T-cell (primary cell): ENCODE data around the gene ZNF668. TPM values are rescaled to one million over a fixed set of nuclear protein-coding genes. Genes with fewer than 3 reads are reported as not detected.

ENCODE experiments used
- ATAC-seq, 4 experiments: fragments of 200-7000 bp in 3 of 4; fragments of 150-1000 bp in 1 of 4; cut with Tn5 transposase; replicated peaks in 1 of 4; 1 replicate in 3 of 4; 2 replicates in 1 of 4; pipeline ENCODE4 v1.10.0; 2021; ENCODE audit warnings: moderate library complexity in 3 of 4, mild to moderate bottlenecking in 2 of 4, moderate number of reproducible peaks in 1 of 4
- CTCF ChIA-PET, 2 donors: fragments of 300-600 bp; sonication (Branson Sonifier 250); formaldehyde crosslinking; loops; one replicate each; lab custom pipeline; 2022; ENCODE audit warnings: antibody characterized with exemption in 2 of 2; lab: Charles Lee
- POLR2A ChIA-PET, 2 donors: fragments of 300-600 bp; sonication (Branson Sonifier 250); formaldehyde crosslinking; loops; one replicate each; lab custom pipeline; 2022; ENCODE audit warnings: antibody characterized with exemption in 2 of 2; lab: Charles Lee
- DNase-seq, 35 experiments: peaks; one replicate each; pipeline versions ENCODE4 v3.0.0 to v3.0.0-alpha.2; 2013 to 2023
- H3K27ac ChIP-seq: one replicate; pipeline ENCODE4 v1.5.1; 2013; ENCODE audit warnings: low read length
- H3K27me3 ChIP-seq, 2 experiments: replicated peaks in 1 of 2; 1 replicate in 1 of 2; 2 replicates in 1 of 2; pipeline versions ENCODE4 v1.6.1 to v1.7.0; 2013; ENCODE audit warnings: low read length in 1 of 2, mixed read lengths in 1 of 2; ENCODE audit not compliant: control insufficient read depth in 2 of 2, insufficient read depth in 2 of 2; ENCODE audit errors: extremely low read depth in 1 of 2
- H3K36me3 ChIP-seq, 2 donors: 1 replicate in 1 of 2; 2 replicates in 1 of 2; pipeline versions ENCODE4 v1.6.1 to v1.7.0; 2013; ENCODE audit warnings: low read length in 1 of 2; ENCODE audit not compliant: control insufficient read depth in 2 of 2, insufficient read depth in 1 of 2; ENCODE audit errors: extremely low read depth in 1 of 2
- H3K4me1 ChIP-seq, 2 experiments: 1 replicate in 1 of 2; 2 replicates in 1 of 2; pipeline versions ENCODE4 v1.6.1 to v1.7.0; 2013; ENCODE audit warnings: low read length in 2 of 2, mixed read lengths in 1 of 2; ENCODE audit not compliant: insufficient read depth in 2 of 2, control insufficient read depth in 1 of 2; ENCODE audit errors: extremely low read depth in 1 of 2
- H3K4me3 ChIP-seq, 2 donors: 1 replicate in 1 of 2; 2 replicates in 1 of 2; pipeline versions ENCODE4 v1.5.1 to v1.7.0; 2013; ENCODE audit warnings: mild to moderate bottlenecking in 2 of 2, low read length in 1 of 2, moderate library complexity in 1 of 2; ENCODE audit not compliant: control insufficient read depth in 1 of 2; ENCODE audit errors: extremely low read depth in 1 of 2
- H3K9me3 ChIP-seq: 2 replicates; pipeline ENCODE4 v1.7.0; 2013
- H3K27ac Mint-ChIP-seq, 2 donors: one replicate each; pipeline ENCODE4 v1.8.0; 2020 to 2021; ENCODE audit warnings: mild to moderate bottlenecking in 2 of 2, mixed read lengths in 2 of 2
- H3K27me3 Mint-ChIP-seq, 2 donors: one replicate each; pipeline ENCODE4 v1.8.0; 2021 to 2022; ENCODE audit warnings: mixed read lengths in 2 of 2
- H3K36me3 Mint-ChIP-seq: one replicate; pipeline ENCODE4 v1.8.0; 2021; ENCODE audit warnings: mixed read lengths
- H3K4me1 Mint-ChIP-seq, 3 donors: one replicate each; pipeline ENCODE4 v1.8.0; 2020 to 2022; ENCODE audit warnings: mixed read lengths in 3 of 3, mild to moderate bottlenecking in 1 of 3
- H3K4me3 Mint-ChIP-seq, 3 donors: one replicate each; pipeline ENCODE4 v1.8.0; 2020 to 2022; ENCODE audit warnings: mild to moderate bottlenecking in 3 of 3, mixed read lengths in 3 of 3, moderate library complexity in 3 of 3
- H3K9me3 Mint-ChIP-seq, 3 donors: one replicate each; pipeline ENCODE4 v1.8.0; 2020 to 2022; ENCODE audit warnings: mixed read lengths in 3 of 3
- WGBS: methylation state at CpG from one replicate; pipeline ENCODE4 v1.1.5; 2013; ENCODE audit warnings: missing lambda C conversion rate; ENCODE audit not compliant: insufficient coverage; 5-methylcytosine and 5-hydroxymethylcytosine counted together
- total RNA-seq, 35 experiments: library from RNA in 6 of 35; stranded (reverse) in 6 of 35; fragments of 120-200 nt in 1 of 35; gene quantifications; one replicate each; pipeline versions ENCODE4 v1.2.1 to v1.2.4 and lab custom pipeline; 2013 to 2026

The ZNF668 gene
- total RNA-seq, 5 donors from 2014 or later (not counting 1 experiment from before 2014, with no cell fraction given): 12.3 to 14.4 (median 14.3) TPM

- Mint-ChIP-seq H3K27me3 (no peaks in the 10 kb centered on the region), H3K9me3 (no peaks in the 10 kb centered on the region), H3K36me3 (peaks cover 20% of the 10 kb centered on the region), H3K4me1 (peaks cover 14 to 21% (median 17%) of the 10 kb centered on the region in 3 donors), H3K4me3 (peak overlapping the region; percentile 72 to 81 (median 80)), H3K27ac (peak overlapping the region in 1 of 2 donors; percentile 55)
- Histone ChIP-seq H3K27me3 (no peaks in the 10 kb centered on the region), H3K9me3 (no peaks in the 10 kb centered on the region), H3K4me1 (peaks cover 4 to 24% of the 10 kb centered on the region in 2 experiments), H3K27ac (peak overlapping the region; percentile 4), H3K36me3 (peaks cover 12 to 31% of the 10 kb centered on the region in 2 donors), H3K4me3 (peak overlapping the region; percentile 53 to 65)
- ChIA-PET POLR2A (no interaction called here), CTCF (no interaction called here)
- 56% methylated on average over 35 of the region's 57 CpGs for WGBS
- DNase-seq: no peak
- ATAC-seq: no peak
These were observed 34.9 kb upstream of the ZNF668 start for GRCh38 chr16:31108794-31109558.

- peaks cover 14 to 19% (median 17%) of the 10 kb centered on the region in 3 donors for H3K4me1 Mint-ChIP-seq
- WGBS: 2% methylated on average over 54 of the region's 68 CpGs
- H3K36me3 ChIP-seq: peaks cover 11 to 31% of the 10 kb centered on the region in 2 donors
- H3K4me3 ChIP-seq: peak within 1 kb of the TSS; percentile 53 to 65
- no peaks in the 10 kb centered on the region for H3K9me3 Mint-ChIP-seq
- H3K4me3 Mint-ChIP-seq: peak within 1 kb of the TSS; percentile 75 to 87 (median 82)
- peaks cover 20% of the 10 kb centered on the region for H3K36me3 Mint-ChIP-seq
- H3K27ac Mint-ChIP-seq: peak within 1 kb of the TSS; percentile 71 to 74
- H3K4me1 ChIP-seq: peaks cover 4 to 24% of the 10 kb centered on the region in 2 experiments
- POLR2A ChIA-PET: interaction anchor here in 1 of 2 donors (1.0 kb wide), 1 partner anchor 10 kb away, joined by 3 read pairs; the partner anchor contains the start of gene KAT8
- DNase-seq: peak in 29 of 35 experiments; percentile 14 to 71 (median 36)
- peak within 1 kb of the TSS; percentile 4 for H3K27ac ChIP-seq
- CTCF ChIA-PET: no interaction called here
- no peaks in the 10 kb centered on the region for H3K27me3 Mint-ChIP-seq
- no peaks in the 10 kb centered on the region for H3K9me3 ChIP-seq
- peak; percentile 84 to 89 (median 86) for ATAC-seq
- no peaks in the 10 kb centered on the region for H3K27me3 ChIP-seq
These were observed 34.2 kb upstream of the ZNF668 start, which contains the start of gene BCKDK for GRCh38 chr16:31108035-31108793. Gene BCKDK, plus strand, starts transcription at chr16:31108386. Its CDS starts 838 bp downstream, at chr16:31109224.

- peak overlapping the region; percentile 75 to 87 (median 82) for H3K4me3 Mint-ChIP-seq
- H3K27ac Mint-ChIP-seq: peak overlapping the region; percentile 71 to 74
- CTCF ChIA-PET: no interaction called here
- Histone ChIP-seq H3K36me3 (peaks cover 9 to 28% of the 10 kb centered on the region in 2 donors), H3K27me3 (no peaks in the 10 kb centered on the region), H3K27ac (no peak overlapping the region), H3K4me1 (peaks cover 4 to 24% of the 10 kb centered on the region in 2 experiments), H3K9me3 (no peaks in the 10 kb centered on the region), H3K4me3 (no peak overlapping the region)
- WGBS: 70% methylated on average over 3 of the region's 6 CpGs
- DNase-seq (no peak), ATAC-seq (no peak)
- H3K36me3 Mint-ChIP-seq: peaks cover 18% of the 10 kb centered on the region
- H3K9me3 Mint-ChIP-seq: no peaks in the 10 kb centered on the region
- POLR2A ChIA-PET: interaction anchor here in 1 of 2 donors (1.0 kb wide), 1 partner anchor 10 kb away, joined by 3 read pairs; the partner anchor contains the start of gene KAT8
- peaks cover 14 to 19% (median 17%) of the 10 kb centered on the region in 3 donors for H3K4me1 Mint-ChIP-seq
- H3K27me3 Mint-ChIP-seq: no peaks in the 10 kb centered on the region
These were observed 33.4 kb upstream of the ZNF668 start for GRCh38 chr16:31107465-31107867.

GRCh38 chr16:31106509-31107464 is 32.7 kb upstream of the ZNF668 start:
- no peak overlapping the region for H3K27ac Mint-ChIP-seq
- no peak for ATAC-seq
- POLR2A ChIA-PET: no interaction called here

GRCh38 chr16:31105677-31106213 is 31.7 kb upstream of the ZNF668 start:
- Mint-ChIP-seq H3K4me1 (peaks cover 14 to 19% (median 17%) of the 10 kb centered on the region in 3 donors), H3K27ac (no peak overlapping the region), H3K9me3 (no peaks in the 10 kb centered on the region), H3K4me3 (peak overlapping the region; percentile 9 to 44 (median 19)), H3K27me3 (no peaks in the 10 kb centered on the region), H3K36me3 (peaks cover 9% of the 10 kb centered on the region)
- Histone ChIP-seq H3K36me3 (peaks cover 3 to 12% of the 10 kb centered on the region in 2 donors), H3K9me3 (no peaks in the 10 kb centered on the region), H3K27ac (no peak overlapping the region), H3K4me3 (no peak overlapping the region), H3K4me1 (peaks cover 4 to 24% of the 10 kb centered on the region in 2 experiments), H3K27me3 (no peaks in the 10 kb centered on the region)
- peak in 34 of 35 experiments; percentile 47 to 82 (median 64) for DNase-seq
- 6% methylated on average over 20 of the region's 33 CpGs for WGBS
- peak; percentile 71 to 81 (median 76) for ATAC-seq
- ChIA-PET CTCF (no interaction called here), POLR2A (no interaction called here)

More at GRCh38 chr16:31106509-31107464, 32.7 kb upstream of the ZNF668 start:
- CTCF ChIA-PET: interaction anchor here in 1 of 2 donors (0.6 kb wide), 1 partner anchor 11 kb away, joined by 6 read pairs; the partner anchor contains the start of gene KAT8
- Mint-ChIP-seq H3K27me3 (no peaks in the 10 kb centered on the region), H3K36me3 (peaks cover 14% of the 10 kb centered on the region), H3K4me1 (peaks cover 14 to 19% (median 17%) of the 10 kb centered on the region in 3 donors), H3K9me3 (no peaks in the 10 kb centered on the region), H3K4me3 (peak overlapping the region; percentile 75 to 87 (median 82))
- 92% methylated on average over 13 of the region's 28 CpGs for WGBS
- H3K4me1 ChIP-seq: peaks cover 4 to 24% of the 10 kb centered on the region in 2 experiments
- no peak for DNase-seq
- no peak overlapping the region for H3K27ac ChIP-seq
- no peaks in the 10 kb centered on the region for H3K9me3 ChIP-seq
- no peaks in the 10 kb centered on the region for H3K27me3 ChIP-seq
- no peak overlapping the region for H3K4me3 ChIP-seq
- H3K36me3 ChIP-seq: peaks cover 9 to 21% of the 10 kb centered on the region in 2 donors
